Peyer's patch (tissue), 4 donors: Measurements from ENCODE around the gene CENPC.

Experiments
- POLR2A ChIP-seq, 2 donors: fragments of 450-650 bp; IDR thresholded peaks; one replicate each; pipeline ENCODE4 v1.5.1; 2017; ENCODE audit warnings: antibody characterized with exemption in 2 of 2, mild to moderate bottlenecking in 2 of 2, moderate library complexity in 2 of 2
- TF ChIP-seq, protein P1 (sequence below), 6 experiments: fragments of 450-650 bp in 4 of 6; fragments of 200-600 bp in 2 of 6; sonication (generic) in 1 of 6; IDR thresholded peaks; one replicate each; pipeline ENCODE4 v1.5.1; 2017 to 2019; ENCODE audit warnings: antibody characterized with exemption in 6 of 6, mild to moderate bottlenecking in 3 of 6, moderate library complexity in 1 of 6

DNA sequence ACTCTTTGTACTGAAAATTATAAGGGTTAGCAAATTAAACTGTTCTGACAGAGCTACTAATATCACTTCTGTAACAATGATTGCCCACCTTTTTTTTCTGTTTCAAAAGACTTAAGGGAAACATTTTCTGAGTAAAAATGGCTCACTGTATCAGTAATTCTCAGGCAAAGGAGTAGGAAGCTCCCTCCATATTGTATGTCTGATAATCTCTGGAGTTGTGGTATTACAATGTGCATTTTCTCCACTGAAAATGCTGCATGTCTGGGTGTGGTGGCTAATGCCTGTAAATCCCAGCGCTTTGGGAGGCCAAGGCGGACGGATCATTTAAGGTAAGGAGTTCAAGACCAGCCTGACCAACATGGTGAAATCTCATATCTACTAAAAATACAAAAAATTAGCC is 8.8 kb upstream of the CENPC start:
- TF ChIP-seq POLR2A (IDR thresholded peaks at IDR 0.05): no peak
- TF ChIP-seq, protein P1, sequence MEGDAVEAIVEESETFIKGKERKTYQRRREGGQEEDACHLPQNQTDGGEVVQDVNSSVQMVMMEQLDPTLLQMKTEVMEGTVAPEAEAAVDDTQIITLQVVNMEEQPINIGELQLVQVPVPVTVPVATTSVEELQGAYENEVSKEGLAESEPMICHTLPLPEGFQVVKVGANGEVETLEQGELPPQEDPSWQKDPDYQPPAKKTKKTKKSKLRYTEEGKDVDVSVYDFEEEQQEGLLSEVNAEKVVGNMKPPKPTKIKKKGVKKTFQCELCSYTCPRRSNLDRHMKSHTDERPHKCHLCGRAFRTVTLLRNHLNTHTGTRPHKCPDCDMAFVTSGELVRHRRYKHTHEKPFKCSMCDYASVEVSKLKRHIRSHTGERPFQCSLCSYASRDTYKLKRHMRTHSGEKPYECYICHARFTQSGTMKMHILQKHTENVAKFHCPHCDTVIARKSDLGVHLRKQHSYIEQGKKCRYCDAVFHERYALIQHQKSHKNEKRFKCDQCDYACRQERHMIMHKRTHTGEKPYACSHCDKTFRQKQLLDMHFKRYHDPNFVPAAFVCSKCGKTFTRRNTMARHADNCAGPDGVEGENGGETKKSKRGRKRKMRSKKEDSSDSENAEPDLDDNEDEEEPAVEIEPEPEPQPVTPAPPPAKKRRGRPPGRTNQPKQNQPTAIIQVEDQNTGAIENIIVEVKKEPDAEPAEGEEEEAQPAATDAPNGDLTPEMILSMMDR (IDR thresholded peaks at IDR 0.05): no peak
